Spleen (tissue), 7 donors: Measurements from ENCODE around the gene GPR150.

Source experiments
- POLR2AphosphoS5 ChIP-seq, 3 donors: sonication (generic); formaldehyde crosslinking; IDR thresholded peaks; one replicate each; pipeline ENCODE4 v1.5.1; 2017; ENCODE audit warnings: antibody characterized with exemption in 3 of 3
- TF ChIP-seq, protein P1 (sequence below), 11 experiments: fragments of 200-600 bp in 7 of 11; fragments of 450-650 bp in 4 of 11; sonication (generic) in 4 of 11; IDR thresholded peaks in 8 of 11; conservative IDR thresholded peaks in 3 of 11; 1 replicate in 7 of 11; 2 replicates in 4 of 11; pipeline versions ENCODE4 v1.4.0 to v1.8.0; 2016 to 2021; ENCODE audit warnings: antibody characterized with exemption in 11 of 11, inconsistent platforms in 4 of 11, mild to moderate bottlenecking in 1 of 11
- donor health status: DM: no; HTN: no; CAD: no; lungs with moderate emphysema.
- donor health status: DM: no; HTN: no; CAD: no.
- donor health status: DM: no; HTN: no; CAD: no.

DNA sequence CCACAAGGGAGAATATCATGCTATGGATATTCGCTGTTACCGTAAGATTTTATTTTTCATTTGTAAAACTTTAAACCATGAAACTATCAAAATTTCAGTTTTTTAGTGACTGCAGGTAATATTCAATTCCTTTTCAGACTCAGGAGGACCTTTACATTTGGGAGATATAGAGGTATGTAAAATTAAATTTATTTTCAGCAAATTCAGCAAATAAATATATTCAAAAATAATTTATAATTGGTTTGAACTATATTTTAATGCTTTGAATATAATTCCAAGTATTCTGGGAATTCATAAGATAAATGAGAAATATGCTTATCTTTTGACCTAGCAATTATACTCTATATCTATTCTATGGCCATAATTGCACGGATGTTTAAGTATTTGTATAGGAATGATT is 34.3 kb downstream of the GPR150 start:
- TF ChIP-seq, protein P1, sequence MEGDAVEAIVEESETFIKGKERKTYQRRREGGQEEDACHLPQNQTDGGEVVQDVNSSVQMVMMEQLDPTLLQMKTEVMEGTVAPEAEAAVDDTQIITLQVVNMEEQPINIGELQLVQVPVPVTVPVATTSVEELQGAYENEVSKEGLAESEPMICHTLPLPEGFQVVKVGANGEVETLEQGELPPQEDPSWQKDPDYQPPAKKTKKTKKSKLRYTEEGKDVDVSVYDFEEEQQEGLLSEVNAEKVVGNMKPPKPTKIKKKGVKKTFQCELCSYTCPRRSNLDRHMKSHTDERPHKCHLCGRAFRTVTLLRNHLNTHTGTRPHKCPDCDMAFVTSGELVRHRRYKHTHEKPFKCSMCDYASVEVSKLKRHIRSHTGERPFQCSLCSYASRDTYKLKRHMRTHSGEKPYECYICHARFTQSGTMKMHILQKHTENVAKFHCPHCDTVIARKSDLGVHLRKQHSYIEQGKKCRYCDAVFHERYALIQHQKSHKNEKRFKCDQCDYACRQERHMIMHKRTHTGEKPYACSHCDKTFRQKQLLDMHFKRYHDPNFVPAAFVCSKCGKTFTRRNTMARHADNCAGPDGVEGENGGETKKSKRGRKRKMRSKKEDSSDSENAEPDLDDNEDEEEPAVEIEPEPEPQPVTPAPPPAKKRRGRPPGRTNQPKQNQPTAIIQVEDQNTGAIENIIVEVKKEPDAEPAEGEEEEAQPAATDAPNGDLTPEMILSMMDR (IDR thresholded peaks at IDR 0.05 in 8 of 11, conservative IDR thresholded peaks at IDR 0.05 in 3 of 11) = no peak
- no peak for TF ChIP-seq POLR2AphosphoS5 (IDR thresholded peaks at IDR 0.05)
